Stimulated activated naive CD8-positive, alpha-beta T cell treated with anti-CD3 and anti-CD28 coated beads, Interleukin-15, Interleukin-2, amounts not matched to agents 100 ng/mL and 50 ng/mL, for 24 hours (primary cell): ENCODE measurements around the gene SH3BP4.

Source experiments
- H3K27ac Mint-ChIP-seq: one replicate; pipeline ENCODE4 v1.8.0; 2021; ENCODE audit warnings: mild to moderate bottlenecking, mixed read lengths
- H3K27me3 Mint-ChIP-seq: one replicate; pipeline ENCODE4 v1.8.0; 2021; ENCODE audit warnings: mixed read lengths
- H3K36me3 Mint-ChIP-seq: one replicate; pipeline ENCODE4 v1.8.0; 2021; ENCODE audit warnings: low read depth, mixed read lengths
- H3K4me1 Mint-ChIP-seq: one replicate; pipeline ENCODE4 v1.8.0; 2021; ENCODE audit warnings: low read depth, mixed read lengths
- H3K4me3 Mint-ChIP-seq: one replicate; pipeline ENCODE4 v1.8.0; 2021; ENCODE audit warnings: mild to moderate bottlenecking, mixed read lengths
- H3K9me3 Mint-ChIP-seq: one replicate; pipeline ENCODE4 v1.8.0; 2021; ENCODE audit warnings: mixed read lengths

SH3BP4 gene

DNA sequence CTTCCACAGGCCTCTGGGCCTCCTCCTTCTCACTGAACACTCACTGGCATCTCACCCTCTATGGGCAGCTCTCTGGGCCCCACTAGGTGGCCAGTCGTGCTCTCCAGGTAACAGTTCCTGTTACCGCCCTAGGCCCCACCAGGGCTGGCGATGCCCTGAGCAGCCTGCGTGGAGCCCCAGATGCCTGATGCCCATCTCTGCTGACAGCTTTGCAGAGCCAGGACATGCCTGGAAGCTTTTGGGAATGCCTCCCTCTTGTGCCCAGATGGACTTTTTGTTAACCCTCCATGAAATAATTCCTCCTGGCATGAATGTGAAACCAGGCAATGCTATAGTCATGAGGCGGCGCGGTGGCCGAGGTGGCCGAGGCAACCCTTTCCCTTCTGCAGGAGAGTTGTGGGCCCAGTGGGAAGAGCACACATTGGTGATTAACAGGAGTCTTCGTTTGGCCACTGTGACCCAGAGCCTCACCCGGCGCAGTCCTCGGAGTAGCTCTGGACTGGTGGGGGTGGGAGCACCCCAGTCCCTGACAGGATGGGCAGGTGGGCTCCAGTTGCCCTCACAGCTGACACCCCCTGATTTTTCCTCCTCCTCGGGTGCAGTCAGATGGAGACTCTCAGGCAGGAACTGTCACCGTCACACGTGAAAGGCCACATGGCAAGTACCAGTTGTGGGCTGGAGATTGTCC lies 80.0 kb downstream of the SH3BP4 start:
- Mint-ChIP-seq H3K27ac (peak overlapping the region; percentile 21), H3K4me1 (no peaks in the 10 kb centered on the region), H3K9me3 (no peaks in the 10 kb centered on the region), H3K27me3 (no peaks in the 10 kb centered on the region), H3K4me3 (no peak overlapping the region), H3K36me3 (no peaks in the 10 kb centered on the region)

DNA sequence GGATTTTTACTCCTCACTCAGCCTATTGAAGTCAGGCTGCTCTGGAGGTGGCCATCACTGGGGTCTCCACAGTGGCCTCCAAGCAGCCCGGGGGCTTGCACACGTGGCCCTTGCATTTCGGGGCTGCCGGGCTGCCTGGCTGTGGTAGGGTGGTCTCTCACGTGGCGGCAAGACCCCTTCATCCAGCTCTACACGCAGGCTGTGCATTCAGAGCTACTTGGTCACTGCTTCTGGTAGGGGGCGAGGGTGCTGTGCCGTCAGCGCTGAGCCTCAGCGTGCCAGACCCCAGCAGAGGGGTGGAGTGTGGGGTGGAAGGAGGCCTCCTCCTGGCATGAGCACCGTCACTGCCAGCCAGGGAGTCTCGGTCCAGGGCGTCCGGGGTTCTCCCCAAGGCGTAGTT lies 80.6 kb downstream of the SH3BP4 start:
- H3K4me1 Mint-ChIP-seq = no peaks in the 10 kb centered on the region
- H3K27ac Mint-ChIP-seq = no peak overlapping the region
- H3K9me3 Mint-ChIP-seq = no peaks in the 10 kb centered on the region
- H3K4me3 Mint-ChIP-seq = no peak overlapping the region
- H3K27me3 Mint-ChIP-seq = no peaks in the 10 kb centered on the region
- H3K36me3 Mint-ChIP-seq = no peaks in the 10 kb centered on the region

DNA sequence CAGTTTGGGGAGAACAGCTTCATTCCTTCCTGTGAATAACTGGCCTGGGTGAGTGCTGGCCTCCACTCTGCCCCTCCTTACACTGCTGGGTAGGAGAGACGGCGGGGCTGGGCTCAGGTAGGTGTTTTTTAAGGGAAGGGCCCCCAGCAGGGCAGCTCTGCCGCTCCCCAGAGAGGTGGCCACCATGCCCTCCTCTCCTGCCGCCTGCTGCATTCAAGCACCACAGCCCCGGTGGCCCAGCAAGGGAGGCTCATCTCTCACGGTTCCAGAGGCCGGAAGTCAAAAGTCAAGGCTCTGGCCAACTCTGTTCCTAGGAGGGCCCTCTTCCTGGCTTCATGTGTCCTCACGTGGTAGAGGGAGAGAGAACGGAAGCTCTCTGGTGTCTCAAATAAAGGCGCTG lies 81.1 kb downstream of the SH3BP4 start:
- no peaks in the 10 kb centered on the region for H3K9me3 Mint-ChIP-seq
- no peaks in the 10 kb centered on the region for H3K27me3 Mint-ChIP-seq
- no peak overlapping the region for H3K27ac Mint-ChIP-seq
- H3K4me1 Mint-ChIP-seq = no peaks in the 10 kb centered on the region
- H3K4me3 Mint-ChIP-seq = no peak overlapping the region
- H3K36me3 Mint-ChIP-seq = no peaks in the 10 kb centered on the region

DNA sequence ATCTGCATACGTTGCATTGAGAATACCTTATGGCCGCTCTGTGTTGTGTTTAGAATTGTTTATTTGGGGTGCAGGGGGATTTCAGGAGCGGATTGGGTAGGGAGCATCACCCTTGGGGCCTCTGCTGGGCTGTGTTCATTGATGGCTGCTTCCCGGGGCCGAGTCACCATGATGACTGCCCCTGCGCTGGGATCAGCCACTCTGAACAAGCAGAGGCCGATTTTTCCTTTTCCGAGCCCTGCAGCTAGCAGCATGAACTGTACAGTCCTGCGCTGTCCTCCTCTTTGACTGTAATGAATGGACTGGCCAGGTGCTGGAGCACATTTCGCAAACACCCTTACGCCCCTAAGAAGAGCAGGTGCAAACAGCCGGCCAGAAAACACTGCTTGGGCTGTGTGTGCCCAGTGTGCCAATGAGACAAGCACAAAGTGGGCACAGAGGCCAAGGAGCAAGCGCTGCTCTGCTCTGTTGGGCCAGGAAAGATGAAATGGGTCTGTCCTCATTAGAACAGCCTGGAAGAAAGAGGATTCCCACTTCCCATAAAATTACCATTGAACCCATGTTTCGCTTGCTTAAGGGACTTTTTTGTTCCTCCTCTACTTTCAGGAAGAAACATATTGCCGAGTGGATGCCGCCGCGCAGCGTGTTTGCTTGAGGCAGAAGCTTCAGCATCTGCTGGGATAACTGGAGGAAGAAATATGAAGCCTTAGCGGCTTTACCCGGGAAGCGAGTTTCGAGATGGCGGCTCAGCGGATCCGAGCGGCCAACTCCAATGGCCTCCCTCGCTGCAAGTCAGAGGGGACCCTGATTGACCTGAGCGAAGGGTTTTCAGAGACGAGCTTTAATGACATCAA lies 82.7 kb downstream of the SH3BP4 start:
- Mint-ChIP-seq H3K4me3 (no peak overlapping the region), H3K36me3 (no peaks in the 10 kb centered on the region), H3K27ac (no peak overlapping the region), H3K4me1 (no peaks in the 10 kb centered on the region), H3K9me3 (no peaks in the 10 kb centered on the region), H3K27me3 (no peaks in the 10 kb centered on the region)

DNA sequence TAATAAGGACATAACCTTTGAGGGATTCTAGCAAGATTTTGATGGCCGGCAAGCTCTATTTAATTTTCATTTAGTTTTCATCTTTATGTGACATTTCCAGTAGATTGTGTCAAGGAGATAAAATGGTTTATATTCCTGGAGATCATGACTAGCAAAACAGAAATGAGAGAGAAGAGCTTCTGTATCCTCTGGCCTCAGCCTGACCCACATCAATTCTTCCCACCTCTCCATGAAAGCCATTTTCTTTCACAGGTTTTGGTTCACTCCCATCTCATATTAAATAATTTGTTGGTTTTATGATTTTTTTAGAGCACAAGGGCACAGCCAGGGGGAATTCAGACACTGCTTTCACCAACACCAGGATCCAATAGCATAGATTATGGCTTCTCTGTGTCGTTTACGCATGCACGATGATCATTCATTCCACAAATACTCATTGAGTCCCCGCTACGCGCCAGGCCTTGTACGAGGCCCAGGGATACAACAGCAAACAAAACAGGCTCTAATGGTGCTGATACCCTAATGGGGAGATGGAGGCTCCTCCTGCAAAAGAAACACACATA lies 85.9 kb downstream of the SH3BP4 start:
- no peaks in the 10 kb centered on the region for H3K36me3 Mint-ChIP-seq
- H3K9me3 Mint-ChIP-seq = no peaks in the 10 kb centered on the region
- H3K27ac Mint-ChIP-seq = no peak overlapping the region
- no peak overlapping the region for H3K4me3 Mint-ChIP-seq
- H3K27me3 Mint-ChIP-seq = no peaks in the 10 kb centered on the region
- no peaks in the 10 kb centered on the region for H3K4me1 Mint-ChIP-seq

DNA sequence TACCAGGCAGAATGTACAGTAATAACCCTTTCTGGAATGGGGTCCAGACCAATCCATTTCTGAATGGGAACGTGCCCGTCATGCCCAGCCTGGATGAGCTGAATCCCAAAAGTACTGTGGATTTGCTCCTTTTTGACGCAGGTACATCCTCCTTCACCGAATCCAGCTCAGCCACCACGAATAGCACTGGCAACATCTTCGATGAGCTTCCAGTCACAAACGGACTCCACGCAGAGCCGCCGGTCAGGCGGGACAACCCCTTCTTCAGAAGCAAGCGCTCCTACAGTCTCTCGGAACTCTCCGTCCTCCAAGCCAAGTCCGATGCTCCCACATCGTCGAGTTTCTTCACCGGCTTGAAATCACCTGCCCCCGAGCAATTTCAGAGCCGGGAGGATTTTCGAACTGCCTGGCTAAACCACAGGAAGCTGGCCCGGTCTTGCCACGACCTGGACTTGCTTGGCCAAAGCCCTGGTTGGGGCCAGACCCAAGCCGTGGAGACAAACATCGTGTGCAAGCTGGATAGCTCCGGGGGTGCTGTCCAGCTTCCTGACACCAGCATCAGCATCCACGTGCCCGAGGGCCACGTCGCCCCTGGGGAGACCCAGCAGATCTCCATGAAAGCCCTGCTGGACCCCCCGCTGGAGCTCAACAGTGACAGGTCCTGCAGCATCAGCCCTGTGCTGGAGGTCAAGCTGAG lies 89.6 kb downstream of the SH3BP4 start:
- no peaks in the 10 kb centered on the region for H3K9me3 Mint-ChIP-seq
- H3K36me3 Mint-ChIP-seq = no peaks in the 10 kb centered on the region
- H3K27me3 Mint-ChIP-seq = no peaks in the 10 kb centered on the region
- H3K4me1 Mint-ChIP-seq = peaks cover 24% of the 10 kb centered on the region
- no peak overlapping the region for H3K27ac Mint-ChIP-seq
- no peak overlapping the region for H3K4me3 Mint-ChIP-seq

DNA sequence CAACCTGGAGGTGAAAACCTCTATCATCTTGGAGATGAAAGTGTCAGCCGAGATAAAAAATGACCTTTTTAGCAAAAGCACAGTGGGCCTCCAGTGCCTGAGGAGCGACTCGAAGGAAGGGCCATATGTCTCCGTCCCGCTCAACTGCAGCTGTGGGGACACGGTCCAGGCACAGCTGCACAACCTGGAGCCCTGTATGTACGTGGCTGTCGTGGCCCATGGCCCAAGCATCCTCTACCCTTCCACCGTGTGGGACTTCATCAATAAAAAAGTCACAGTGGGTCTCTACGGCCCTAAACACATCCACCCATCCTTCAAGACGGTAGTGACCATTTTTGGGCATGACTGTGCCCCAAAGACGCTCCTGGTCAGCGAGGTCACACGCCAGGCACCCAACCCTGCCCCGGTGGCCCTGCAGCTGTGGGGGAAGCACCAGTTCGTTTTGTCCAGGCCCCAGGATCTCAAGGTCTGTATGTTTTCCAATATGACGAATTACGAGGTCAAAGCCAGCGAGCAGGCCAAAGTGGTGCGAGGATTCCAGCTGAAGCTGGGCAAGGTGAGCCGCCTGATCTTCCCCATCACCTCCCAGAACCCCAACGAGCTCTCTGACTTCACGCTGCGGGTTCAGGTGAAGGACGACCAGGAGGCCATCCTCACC lies 90.2 kb downstream of the SH3BP4 start:
- Mint-ChIP-seq H3K27me3 (peaks cover 4% of the 10 kb centered on the region), H3K27ac (no peak overlapping the region), H3K4me3 (no peak overlapping the region), H3K36me3 (no peaks in the 10 kb centered on the region), H3K9me3 (no peaks in the 10 kb centered on the region), H3K4me1 (peaks cover 29% of the 10 kb centered on the region)

DNA sequence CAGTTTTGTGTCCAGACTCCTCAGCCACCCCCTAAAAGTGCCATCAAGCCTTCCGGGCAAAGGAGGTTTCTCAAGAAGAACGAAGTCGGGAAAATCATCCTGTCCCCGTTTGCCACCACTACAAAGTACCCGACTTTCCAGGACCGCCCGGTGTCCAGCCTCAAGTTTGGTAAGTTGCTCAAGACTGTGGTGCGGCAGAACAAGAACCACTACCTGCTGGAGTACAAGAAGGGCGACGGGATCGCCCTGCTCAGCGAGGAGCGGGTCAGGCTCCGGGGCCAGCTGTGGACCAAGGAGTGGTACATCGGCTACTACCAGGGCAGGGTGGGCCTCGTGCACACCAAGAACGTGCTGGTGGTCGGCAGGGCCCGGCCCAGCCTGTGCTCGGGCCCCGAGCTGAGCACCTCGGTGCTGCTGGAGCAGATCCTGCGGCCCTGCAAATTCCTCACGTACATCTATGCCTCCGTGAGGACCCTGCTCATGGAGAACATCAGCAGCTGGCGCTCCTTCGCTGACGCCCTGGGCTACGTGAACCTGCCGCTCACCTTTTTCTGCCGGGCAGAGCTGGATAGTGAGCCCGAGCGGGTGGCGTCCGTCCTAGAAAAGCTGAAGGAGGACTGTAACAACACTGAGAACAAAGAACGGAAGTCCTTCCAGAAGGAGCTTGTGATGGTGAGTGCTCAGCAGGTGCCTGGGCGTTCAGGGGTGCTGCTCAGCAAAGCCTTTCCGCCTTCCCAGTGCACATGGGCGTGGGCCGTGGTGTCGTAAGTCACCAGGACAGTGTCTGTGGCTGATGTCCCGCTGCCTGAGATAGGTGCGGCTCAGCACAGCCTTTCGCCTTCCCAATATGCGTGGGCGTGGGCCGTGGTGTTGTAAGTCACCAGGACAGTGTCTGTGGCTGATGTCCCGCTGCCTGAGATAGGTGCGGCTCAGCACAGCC lies 91.0 kb downstream of the SH3BP4 start:
- H3K27ac Mint-ChIP-seq = no peak overlapping the region
- H3K4me3 Mint-ChIP-seq = no peak overlapping the region
- H3K36me3 Mint-ChIP-seq = no peaks in the 10 kb centered on the region
- H3K4me1 Mint-ChIP-seq = peaks cover 30% of the 10 kb centered on the region
- peaks cover 4% of the 10 kb centered on the region for H3K27me3 Mint-ChIP-seq
- H3K9me3 Mint-ChIP-seq = no peaks in the 10 kb centered on the region

DNA sequence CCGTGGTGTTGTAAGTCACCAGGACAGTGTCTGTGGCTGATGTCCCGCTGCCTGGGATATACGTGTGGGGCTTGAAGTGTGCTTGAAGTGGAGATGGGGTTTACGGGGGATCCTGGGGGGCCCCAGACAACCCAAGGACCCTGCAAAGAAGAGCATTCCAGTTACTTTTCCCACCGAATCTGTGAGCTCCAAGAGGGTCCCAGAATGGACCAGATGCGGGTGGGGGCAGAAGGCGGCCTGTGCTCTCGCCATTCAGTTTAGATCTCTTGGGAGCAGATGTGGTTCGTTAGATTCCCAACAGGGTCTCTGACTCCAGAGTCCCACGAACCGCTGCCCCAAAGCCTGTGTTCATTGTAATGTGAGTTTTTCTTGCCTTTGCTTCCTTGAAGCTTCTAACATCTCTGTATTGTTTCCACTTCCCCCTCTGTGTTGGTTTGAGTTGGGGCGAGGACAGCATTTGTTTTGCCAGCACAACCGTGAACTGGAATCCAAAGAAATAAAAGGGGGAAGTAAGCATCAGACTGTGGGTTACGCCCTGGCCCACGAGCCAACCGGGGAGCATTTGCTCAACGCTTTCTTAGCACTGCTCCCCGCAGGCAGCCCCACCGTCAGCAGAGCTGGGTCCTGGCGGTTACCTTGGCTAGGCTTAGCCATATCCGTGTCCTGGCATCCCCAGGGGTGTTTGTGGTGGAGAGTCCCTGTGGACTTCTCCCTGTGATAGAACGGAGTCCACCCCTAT lies 92.1 kb downstream of the SH3BP4 start:
- Mint-ChIP-seq H3K4me3 (no peak overlapping the region), H3K27me3 (peaks cover 8% of the 10 kb centered on the region), H3K9me3 (no peaks in the 10 kb centered on the region), H3K4me1 (peaks cover 30% of the 10 kb centered on the region), H3K27ac (no peak overlapping the region), H3K36me3 (no peaks in the 10 kb centered on the region)

DNA sequence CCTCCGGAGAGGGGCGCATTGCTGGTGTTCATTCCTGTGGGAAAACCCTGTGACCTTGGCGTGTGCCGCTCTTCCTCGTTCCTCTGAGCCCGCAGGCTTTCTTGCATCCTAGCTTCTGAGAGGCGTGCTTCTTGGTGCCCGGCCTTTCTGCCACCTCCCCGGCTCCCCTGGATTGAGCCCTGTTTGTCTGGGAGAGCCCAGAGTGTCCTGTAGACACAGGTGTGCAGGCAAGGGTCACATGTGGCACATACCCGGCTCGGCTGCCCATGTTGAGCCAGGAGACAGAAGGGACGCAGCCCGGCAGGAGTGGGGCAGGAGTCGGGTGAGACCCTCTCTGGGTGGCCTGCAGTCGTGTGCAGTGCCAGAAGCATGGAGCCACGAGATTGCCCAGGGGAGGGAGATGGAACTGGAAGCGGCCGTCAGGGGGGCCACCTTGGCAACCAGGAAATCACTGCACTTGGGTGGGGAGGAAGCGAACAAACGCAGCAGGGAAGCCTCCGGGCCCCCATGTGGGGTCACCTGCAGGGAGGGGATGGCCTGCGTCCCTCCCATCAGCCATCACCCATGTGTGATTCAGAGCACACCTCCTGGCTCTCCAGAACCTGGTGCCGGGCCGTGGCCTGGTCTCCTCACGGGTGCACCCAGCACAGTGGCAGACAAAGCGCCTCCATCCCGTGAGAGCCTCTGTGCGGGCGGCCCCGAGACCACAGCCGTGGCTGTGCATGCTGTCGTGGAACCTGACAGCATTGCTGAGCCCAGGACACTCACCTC lies 92.9 kb downstream of the SH3BP4 start:
- H3K4me3 Mint-ChIP-seq = peak overlapping the region; percentile 37

DNA sequence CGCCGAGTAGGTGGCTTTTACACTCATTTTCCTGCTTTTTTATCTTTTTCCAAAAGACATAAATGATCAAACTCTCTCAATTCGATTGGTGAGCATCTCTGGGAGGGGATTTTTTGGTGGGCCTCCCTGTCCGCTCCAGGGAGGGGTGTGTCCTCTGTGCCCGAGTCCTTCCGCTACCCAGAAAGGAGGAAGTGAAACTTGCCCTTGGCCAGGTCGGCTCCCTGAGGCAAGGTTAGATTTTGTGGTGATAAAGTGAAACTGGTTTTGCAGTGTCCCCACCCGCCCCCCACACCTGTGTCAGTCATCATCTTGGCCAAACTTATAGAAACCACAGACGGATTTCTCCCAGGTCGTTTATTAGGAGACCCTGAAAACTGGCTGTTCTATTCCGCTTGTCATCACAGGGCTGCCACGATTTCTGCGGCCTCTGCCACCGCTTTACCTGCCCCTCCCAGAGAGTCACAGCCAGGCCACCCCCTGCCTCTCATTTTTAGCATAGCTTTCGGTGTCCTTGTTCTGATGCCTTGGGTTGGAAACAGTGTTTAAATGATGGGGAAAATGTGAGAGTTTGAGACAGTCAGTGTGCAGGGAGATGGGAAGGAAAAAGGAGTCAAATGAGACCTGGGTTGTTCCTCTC lies 93.6 kb downstream of the SH3BP4 start:
- Mint-ChIP-seq H3K4me1 (peaks cover 30% of the 10 kb centered on the region), H3K9me3 (no peaks in the 10 kb centered on the region), H3K4me3 (peak overlapping the region; percentile 37), H3K36me3 (no peaks in the 10 kb centered on the region), H3K27ac (peak overlapping the region; percentile 41), H3K27me3 (peaks cover 8% of the 10 kb centered on the region)

More for the DNA sequence above, 92.9 kb downstream of the SH3BP4 start:
- Mint-ChIP-seq H3K4me1 (peaks cover 30% of the 10 kb centered on the region), H3K27ac (peak overlapping the region; percentile 41), H3K27me3 (peaks cover 8% of the 10 kb centered on the region), H3K36me3 (no peaks in the 10 kb centered on the region), H3K9me3 (no peaks in the 10 kb centered on the region)

DNA sequence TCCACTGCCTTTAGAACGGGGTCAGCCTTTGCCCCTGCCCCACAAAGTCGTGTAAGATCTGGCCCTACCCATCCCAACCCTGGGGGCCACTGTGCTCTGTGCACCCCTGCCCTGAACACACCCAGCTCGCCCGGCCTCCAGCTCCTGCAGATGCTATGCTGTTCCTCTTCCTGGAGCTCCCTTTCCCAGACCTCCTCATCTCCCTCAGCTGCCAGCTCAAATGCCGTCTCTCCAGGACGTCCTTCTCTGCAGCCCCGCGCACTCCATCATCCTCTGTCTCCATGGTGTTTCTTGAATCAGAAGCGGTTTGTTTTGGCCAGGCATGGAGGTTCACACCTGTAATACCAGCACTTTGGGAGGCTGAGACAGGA lies 94.1 kb downstream of the SH3BP4 start:
- Mint-ChIP-seq H3K9me3 (no peaks in the 10 kb centered on the region), H3K27ac (peak overlapping the region; percentile 41), H3K27me3 (peaks cover 8% of the 10 kb centered on the region), H3K4me3 (no peak overlapping the region), H3K4me1 (peaks cover 30% of the 10 kb centered on the region), H3K36me3 (no peaks in the 10 kb centered on the region)
